RCC 7860 (cell line): ENCODE measurements around the gene IGHMBP2.
"Not testable (repeated sequence)": the region's sequence is repeated elsewhere in the genome, so short reads cannot be mapped to it uniquely, and the experiment has no call there.

ENCODE experiments used
- DNase-seq: peaks from one replicate; pipeline ENCODE4 v3.0.0-alpha.2; 2015; ENCODE audit warnings: low spot score
- FAIRE-seq: peaks from 2 replicates; lab custom pipeline; 2012; peaks lifted over from hg19 to GRCh38; lab: Jason Lieb, UNC

Gene IGHMBP2

DNA sequence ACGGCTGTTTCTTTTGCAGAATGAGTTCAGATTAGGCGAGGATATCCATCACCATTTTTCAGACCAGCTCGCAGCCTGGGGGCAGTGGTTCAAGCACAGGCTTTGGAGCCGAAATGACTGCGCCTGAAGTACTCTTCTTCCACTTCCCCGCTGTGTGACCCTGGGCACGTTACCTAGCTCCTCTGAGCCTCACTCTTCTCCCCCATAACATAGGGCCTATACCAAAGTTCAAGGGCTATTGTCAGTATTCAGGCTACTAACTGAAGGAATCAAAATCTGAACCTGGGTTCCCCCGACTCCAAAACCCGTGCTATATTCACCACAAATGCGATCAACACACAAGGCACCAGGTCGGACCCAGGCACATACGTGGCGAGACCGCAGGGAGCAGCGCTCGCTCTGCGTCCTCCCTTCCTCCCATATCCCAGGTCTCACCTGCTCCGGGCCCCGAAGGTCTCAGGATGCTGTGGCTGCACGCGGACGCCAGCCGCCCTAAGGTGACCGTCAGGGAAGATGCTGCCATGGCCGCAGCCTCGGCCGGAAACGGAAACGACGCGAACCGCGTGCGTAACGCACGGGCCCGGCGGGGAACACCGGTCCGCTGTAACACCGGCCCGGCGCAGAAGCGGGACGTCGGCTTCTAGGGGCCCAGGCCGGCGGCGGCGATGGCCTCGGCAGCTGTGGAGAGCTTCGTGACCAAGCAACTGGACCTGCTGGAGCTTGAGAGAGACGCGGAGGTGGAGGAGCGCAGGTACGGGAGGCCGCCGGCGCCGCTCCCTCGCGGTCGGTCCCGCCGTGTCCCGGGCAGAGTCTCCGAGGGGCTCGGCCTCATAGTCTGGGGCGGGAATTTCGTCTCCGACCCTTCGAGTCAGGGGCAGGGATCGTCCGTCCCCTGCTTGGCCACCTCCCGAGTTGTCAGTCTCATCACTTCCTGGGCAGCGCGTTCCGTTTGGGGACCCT lies at the start of gene IGHMBP2, which contains the start of gene MRPL21:
Gene IGHMBP2, plus strand, starts transcription at position 604 of the 960 bp plus-strand sequence. Its CDS starts 62 bp downstream, at position 666.
Gene MRPL21, minus strand, starts transcription at position 545 of the 960 bp plus-strand sequence. Its CDS starts 22 bp downstream, at position 523.
- FAIRE-seq = no peak
- peak; percentile 48 for DNase-seq

DNA sequence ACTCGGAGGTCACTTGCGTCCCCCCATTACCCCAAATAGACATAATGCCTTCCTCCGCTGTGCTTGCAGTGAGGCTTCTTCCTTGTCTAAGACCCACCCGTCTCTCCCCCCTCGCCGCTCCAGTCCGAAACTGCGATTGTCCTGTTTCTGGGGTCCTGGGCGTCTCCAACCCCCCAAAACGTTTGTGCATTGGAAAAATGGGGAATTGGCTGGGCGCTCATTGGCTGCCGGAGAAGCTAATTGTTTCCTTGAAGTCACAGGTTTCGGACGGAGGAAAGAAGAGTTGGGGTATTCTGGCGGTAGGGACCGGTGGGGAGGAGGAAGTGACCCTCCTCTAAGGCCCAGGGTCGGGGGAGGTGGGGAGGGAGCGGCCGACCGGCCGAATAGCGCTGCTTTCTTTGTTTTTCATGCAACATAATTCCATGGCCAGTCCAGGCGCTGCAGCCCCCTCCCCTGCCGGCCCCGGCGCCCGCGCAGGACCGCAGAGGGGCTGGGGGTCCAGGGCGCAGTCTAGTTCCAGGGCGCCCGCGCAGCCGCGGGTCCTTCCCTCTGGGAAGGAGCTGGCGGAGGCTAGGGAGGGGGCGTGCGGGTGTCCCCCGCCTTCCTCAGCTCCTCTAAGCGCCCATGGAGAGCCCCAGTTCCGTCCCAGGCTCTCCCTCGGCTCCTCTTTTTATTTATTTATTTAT lies 49.3 kb upstream of the IGHMBP2 start:
- no peak for FAIRE-seq
- no peak for DNase-seq

DNA sequence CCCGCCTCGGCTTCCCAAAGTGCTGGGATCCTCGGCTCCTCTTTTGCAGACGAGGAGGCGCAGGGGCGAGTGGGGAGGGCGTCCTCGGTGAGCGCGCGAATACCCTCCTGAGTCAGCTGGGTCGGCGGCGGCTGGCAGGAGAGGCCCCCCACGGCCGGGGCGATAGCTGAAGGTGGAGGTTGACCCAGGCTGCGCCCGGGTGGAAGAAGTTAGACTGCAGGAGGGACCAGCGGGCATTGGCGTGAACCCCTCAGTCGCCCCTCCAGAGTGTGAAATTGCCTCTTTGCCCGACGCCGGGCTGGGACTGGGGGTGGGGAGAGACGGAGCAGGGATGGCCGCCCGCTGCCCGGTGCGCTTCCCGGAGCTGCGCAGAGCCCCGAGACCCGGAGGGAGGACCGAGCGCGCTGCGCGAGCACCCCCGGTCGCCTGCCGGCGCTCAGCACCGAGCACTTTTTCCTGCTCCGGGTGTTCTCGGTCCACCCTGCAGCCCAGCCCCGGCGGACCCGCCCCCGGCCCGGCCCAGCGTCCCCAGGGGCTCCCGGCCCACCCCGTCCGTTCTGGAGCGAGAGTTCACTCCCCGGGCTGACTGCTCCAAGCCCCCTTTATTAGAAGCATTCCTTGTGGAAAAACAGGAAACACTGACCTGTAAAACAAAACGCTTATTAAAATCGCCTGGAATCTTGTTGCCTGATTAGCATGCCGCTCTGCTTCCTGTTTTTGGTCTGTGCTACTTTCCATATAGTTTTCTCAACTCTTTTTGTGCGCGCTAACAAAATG lies 48.3 kb upstream of the IGHMBP2 start:
- DNase-seq (no peak), FAIRE-seq (no peak)

DNA sequence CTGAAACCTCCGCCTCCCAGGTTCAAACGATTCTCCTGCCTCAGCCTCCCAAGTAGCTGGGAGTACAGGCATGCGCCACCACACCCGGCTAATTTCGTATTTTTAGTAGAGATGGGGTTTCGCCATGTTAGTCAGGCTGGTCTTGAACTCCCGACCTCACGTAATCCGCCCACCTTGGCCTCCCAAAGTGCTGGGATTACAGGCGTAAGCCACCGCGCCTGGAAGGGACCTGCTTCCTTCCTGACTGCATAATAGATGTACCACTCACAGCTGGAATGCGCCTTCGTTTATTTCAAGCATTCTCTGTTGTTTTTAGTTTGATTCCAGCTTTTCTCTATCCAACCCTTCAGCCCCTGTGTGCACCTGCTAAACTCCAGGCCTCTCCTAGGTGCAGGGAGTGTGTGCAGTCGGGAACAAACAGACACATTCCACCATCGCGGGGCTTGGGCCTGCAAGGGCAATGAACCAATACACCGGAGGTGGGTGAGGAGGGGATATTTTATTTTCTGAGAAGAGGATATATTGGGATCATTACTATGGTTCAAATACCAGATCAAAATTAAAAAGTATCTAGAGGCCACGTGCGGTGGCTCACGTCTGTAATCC lies 47.2 kb upstream of the IGHMBP2 start:
- not testable (repeated sequence) for DNase-seq, FAIRE-seq

DNA sequence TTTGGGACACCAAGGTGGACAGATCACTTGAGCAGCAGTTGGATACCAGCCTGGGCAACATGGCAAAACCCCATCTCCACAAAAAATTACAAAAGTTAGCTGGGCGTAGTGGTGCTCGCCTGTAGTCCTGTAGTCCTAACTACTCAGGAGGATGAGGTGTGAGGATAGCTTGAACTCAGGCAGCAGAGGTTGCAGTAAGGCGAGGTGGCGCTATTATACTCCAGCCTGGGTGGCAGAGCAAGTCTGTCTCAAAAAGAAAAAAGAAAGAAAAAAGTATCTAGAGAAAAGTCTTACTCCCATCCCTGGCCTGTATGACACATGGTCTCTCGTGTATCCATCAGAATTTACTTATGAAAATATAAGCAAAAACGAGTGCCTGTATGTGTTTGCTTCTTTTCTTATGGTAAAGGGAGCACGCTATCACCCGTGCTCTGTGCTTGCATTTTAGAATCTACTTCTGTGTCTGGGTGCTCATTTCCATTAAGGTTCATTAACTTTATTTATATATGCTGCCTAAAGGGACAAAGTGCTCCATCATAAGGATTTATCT lies 46.6 kb upstream of the IGHMBP2 start:
- FAIRE-seq = no peak
- DNase-seq = no peak

DNA sequence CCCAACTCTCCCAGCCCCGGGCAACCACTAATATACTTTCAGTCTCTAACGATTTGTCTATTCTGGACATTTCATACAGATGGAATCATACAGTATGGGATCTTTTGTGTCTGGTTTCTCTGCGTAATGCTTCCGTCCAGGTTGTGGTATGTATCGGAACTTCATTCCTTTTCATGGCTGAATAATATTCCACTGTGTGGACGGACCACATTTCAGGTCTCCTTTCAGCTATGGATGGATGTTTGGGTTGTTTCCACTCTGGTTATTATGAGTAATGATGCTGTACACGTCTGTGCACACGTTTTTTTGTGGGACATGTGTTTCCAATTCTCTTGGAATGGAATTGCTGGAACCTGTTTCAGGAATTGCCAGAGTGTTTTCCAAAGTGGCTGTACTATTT lies 44.6 kb upstream of the IGHMBP2 start:
- DNase-seq (no peak), FAIRE-seq (no peak)

DNA sequence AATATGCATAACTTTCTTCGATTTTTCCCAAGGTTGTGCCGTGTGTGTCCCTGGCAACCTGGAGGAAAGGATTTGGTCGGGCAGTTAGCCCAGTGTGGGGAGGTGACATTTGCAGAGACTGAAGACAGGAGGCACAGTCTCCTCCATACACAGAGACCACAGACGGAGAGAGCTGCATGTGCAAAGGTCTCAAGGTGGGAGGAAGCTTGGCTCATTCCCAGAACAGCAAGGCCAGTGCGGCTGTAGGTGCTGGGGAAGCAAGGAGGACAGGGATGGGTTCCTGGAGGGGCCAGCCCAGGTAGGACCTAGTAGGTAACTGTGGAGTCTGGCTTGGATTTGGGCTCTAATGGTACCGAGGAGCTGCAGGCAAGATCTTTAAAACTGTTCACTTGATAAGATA lies 41.3 kb upstream of the IGHMBP2 start:
- DNase-seq = no peak
- FAIRE-seq = no peak

DNA sequence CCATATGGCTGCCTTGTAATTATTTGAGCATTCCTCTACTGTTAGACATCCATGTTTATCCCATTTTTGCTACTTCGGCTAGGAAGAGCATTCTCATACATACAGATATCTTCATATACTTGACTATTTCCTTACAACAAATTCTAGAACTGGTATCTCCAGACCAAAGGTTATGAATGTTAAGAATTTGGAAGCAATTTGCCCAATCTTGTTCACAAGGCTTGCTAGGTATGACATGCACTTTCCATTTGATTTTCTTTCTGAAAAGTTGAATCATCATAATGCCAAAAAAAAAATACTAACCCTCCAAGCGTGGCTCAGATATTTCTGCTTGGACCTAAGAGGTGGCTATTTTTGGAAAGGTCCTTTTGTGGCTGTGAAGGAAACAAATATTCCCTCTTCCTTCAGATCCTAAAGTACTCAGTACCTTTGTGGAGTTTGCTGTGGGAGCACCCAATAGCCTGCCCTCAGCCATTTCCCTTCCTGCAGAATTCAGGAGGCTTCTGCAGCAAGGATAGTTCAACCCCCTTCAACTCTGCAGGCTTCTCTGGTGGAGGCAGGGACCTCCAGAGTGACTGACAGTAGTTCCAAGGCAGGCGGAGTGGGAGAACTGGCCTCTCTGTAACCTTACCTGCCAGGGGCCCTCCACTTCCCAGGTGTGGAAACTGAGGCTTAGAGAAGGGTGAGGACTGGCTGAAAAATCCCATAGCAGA lies 40.0 kb upstream of the IGHMBP2 start:
- FAIRE-seq = no peak
- no peak for DNase-seq

DNA sequence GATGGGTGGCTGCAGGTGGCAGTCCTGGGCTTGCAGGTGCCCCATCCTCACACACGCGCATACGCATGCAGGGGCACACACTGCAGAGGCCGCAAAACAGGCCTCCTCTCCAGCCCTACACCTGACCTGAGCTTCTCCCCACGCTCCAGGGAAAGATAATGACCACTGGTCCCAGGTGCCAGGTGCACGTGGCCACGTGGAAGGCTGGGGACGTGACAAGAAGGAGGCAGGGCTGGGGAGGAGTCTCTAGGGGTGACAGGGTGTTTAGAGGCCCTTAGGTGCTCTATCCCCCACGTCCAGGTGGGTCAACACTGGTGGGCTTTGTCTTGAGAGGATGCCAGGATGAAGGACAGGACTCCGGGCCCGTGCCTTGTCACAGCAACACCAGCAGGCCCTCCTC lies 38.5 kb upstream of the IGHMBP2 start:
- FAIRE-seq (no peak), DNase-seq (no peak)

DNA sequence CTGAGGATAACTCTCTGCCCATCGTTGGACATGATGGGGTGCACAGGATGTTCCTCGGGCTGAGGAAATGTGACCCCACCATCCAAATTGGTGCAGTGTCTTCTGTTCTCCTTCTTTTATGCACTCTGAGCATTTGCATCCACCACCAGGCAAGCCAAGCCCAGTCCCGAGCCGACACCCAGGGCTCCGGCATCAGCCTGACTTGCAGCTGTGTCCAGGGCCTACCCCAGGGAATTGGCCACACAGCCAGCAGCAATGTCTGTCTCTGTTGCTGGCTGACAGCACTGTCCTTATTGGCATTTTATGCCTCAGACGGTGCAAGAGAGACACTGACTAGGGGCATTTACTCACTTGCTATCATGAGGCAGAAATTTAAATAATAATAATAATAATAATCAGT lies 36.6 kb upstream of the IGHMBP2 start:
- FAIRE-seq (no peak), DNase-seq (no peak)

DNA sequence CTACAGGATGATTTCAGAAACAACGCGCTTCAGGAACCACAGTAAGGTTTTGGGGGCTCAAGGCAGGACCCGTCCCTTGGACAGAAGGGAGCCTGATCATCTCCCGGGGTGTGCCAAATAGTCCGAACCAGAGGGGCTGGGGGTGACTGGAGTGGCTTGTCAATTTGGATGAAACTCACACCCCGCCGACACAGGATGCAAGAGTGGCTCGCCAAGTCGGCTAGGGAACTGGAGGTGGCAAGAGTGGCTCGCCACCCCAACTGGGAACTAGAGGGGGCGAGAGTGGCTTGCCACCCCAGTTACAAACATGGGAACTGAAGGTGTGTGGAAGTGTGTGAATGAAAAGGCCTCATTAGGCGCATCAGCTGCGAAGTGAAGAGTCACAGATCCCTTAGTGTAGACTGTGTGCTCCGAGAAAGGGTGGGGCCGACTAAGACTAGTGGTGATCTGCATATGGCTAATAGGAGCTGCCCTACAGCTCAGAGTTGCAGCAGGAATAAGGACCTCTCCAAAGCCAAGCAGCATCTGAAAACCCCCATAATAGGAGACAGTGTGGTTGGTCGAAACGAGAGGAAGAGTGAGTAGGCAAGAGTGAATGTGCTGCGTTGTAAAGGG lies 35.4 kb upstream of the IGHMBP2 start:
- no peak for FAIRE-seq

DNA sequence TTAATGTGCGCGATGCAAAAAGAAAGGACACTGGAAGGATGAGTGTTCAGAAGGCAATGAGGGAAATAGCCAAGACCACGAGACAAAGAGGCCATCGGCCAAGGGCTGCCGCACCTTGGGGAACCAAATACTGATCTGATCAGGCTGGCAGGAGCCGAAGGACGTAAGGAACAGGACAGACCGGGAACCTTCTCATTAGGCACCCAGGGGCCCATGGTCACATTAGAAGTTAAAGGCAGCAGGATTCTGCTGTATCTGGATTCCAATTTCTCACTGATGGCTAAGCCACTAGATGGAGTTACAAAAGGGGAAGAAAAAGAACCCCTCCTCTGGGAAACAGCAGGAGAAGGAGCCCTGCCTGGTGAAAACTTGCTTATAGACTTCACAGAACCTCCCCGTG lies 33.2 kb upstream of the IGHMBP2 start:
- no peak for DNase-seq
- FAIRE-seq = no peak

More for the DNA sequence above, 35.4 kb upstream of the IGHMBP2 start:
- no peak for DNase-seq

DNA sequence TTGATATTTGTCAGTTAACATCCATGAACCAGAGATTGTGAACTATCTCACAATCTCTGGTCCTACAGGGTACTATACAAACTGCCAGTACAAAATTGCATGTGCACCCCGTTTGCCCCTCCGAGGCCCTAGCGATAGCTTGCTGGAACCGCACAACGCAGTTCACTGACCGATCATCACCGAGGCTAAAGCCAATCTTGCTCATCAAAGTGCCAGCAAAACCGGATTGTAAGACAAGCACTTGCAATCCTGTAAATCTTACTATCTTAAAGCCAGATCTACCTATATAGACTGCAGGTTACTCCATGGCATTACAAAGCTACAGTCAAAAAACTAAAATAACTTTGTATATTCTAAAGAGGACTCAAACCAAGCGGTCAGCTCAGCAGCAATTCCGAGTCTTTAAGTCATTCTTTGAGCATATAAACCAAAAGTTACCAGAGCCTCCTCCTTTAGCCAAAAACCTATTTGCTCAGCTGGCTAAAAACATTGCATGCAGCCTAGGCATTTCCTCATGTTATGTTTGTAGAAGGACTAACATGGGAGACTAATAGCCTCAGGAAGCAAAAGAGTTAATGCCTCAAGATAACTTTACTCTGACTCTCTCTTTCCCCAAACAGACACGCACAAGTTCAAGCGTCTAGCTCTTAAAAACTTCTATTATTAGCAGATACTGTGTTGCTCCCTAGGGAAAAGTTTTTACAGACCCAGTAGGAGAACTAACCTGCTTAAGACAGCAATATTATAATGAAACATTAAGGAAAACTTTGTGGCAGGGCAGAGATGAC lies 31.3 kb upstream of the IGHMBP2 start:
- no peak for FAIRE-seq
- no peak for DNase-seq

DNA sequence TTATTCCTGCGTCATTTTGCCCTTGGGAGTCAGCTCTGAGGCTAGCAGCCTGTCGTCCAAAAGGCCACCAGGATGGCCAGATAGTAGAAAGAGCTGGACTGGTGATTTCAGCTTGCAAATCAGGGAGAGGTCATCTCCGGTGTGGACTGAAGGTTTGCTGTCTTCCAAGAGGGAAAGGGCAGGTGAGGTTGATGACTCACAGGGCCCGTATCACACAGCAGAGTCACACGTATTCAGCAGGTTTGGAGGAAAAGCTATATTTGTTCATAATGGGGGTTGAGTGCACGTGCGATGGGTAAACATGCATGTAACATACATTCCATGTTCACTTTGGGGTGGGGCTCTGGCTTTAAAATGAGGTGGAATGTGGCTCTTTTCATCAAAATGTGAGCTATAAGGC lies 25.7 kb upstream of the IGHMBP2 start:
- no peak for DNase-seq
- no peak for FAIRE-seq

DNA sequence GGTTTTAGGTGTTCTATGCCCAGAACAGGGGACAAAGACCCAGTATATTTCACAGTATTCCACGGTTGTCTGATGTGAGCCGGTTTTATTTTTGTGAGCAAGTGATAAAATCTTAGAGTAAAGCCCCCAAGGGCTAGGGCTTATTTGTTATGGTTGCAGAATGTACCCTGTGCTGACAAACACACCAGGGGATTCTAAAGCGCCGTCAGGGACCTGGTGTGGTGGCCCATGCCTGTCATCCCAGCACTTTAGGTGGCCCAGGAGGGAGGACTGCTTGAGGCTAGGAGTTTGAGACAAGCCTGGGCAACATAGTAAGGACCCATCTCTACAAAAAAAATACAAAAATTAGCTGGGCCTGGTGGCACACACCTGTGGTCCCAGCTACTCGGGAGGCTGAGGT lies 22.8 kb upstream of the IGHMBP2 start:
- DNase-seq (no peak), FAIRE-seq (no peak)

DNA sequence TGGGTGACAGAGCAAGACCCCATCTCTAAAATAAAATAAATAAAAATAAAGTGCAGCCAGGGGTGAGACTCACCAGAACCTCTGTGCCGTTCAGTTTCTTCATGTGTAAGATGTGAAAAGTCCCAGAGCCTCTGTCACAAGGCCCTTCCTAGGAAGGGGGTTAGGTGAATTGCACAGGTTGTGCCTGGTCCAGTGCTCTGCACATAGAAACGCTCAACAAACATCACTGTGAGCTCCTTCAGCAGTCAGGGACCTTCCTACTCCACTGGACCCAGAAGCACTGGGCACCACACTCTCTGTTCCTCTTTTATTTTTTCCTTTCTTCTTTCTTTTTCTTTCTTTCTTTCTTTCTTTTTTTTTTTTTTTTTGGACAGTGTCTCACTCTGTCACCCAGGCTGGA lies 22.4 kb upstream of the IGHMBP2 start:
- FAIRE-seq (no peak), DNase-seq (no peak)

DNA sequence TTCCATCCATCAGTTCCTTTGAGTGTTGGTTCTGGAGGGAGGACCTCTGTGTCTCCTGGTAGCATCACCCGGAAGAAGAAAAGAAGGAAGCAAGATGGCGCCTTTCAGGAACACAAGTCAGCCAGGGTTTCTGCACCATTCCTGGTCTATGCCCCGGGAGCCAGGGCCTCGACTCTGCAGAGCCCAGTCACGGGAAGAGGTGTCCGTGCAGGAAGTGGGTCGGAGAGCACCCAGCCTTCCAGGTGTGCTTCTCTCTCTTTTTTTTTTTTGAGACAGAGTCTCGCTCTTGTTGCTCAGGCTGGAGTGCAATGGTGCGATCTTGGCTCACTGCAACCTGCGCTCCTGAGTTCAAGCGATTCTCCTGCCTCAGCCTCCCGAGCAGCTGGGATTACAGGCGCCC lies 21.3 kb upstream of the IGHMBP2 start:
- no peak for FAIRE-seq
- DNase-seq = no peak

DNA sequence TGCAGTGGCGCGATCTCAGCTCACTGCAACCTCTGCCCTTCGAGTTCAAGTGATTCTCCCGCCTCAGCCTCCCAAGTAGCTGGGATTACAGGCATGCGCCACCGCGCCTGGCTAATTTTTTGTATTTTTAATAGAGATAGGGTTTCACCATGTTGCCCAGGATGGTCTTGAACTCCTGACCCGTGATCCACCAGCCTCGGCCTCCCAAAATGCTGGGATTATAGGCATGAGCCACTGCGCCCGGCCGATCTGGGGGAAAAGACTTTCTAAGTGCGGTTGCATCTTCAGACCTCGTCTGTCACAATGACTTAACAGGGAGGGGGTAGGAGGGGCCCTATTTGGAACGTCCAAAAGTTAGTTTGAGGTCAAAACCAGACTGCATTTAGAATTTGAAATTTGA lies 18.9 kb upstream of the IGHMBP2 start:
- not testable (repeated sequence) for FAIRE-seq, DNase-seq
